Measurements from ENCODE around the gene AADACL4. TPM values are rescaled to one million over a fixed set of nuclear protein-coding genes. Genes with fewer than 3 reads are reported as not detected.
"Not testable (repeated sequence)": the region's sequence is repeated elsewhere in the genome, so short reads cannot be mapped to it uniquely, and the experiment has no call there.

The AADACL4 gene

DNA sequence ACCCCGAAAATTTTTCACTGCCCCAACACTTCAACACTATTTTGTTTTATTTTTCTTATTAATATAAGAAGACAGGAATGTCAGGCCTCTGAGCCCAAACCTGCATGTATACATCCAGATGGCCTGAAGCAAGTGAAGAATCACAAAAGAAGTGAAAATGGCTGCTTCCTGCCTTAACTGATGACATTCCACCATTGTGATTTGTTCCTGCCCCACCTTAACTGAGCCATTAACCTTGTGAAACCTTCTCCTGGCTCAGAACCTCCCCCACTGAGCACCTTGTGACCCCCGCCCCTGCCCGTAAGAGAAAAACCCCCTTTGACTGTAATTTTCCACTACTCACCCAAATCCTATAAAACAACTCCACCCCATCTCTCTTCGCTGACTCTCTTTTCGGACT lies 69.8 kb downstream of the AADACL4 start:
- not testable (repeated sequence) for H2AFZ ChIP-seq (ENCODE audit: low read depth, low read length); H3K23ac ChIP-seq (ENCODE audit: low read length in 2 of 2); H2BK15ac ChIP-seq (ENCODE audit: low read depth, poor library complexity, severe bottlenecking); H2AK5ac ChIP-seq (ENCODE audit: low read length, severe bottlenecking); H4K91ac ChIP-seq (ENCODE audit: low read length); H3K18ac ChIP-seq (ENCODE audit: low read depth in 1 of 2, low read length in 2 of 2); H3K4me3 ChIP-seq (ENCODE audit: insufficient read depth in 1 of 2, low read depth in 1 of 2, low read length in 2 of 2); DNase-seq; H2BK5ac ChIP-seq (ENCODE audit: low read depth, low read length, poor library complexity, severe bottlenecking); H3K4me2 ChIP-seq (ENCODE audit: low read length, poor library complexity, severe bottlenecking); H3K4ac ChIP-seq (ENCODE audit: low read depth in 1 of 2, low read length in 2 of 2); H3K9ac ChIP-seq (ENCODE audit: low read length); H2BK12ac ChIP-seq (ENCODE audit: low read length in 2 of 2); H3K36me3 ChIP-seq (ENCODE audit: control insufficient read depth in 1 of 2, insufficient read depth in 2 of 2, low read depth in 1 of 2, low read length in 2 of 2); H3K4me1 ChIP-seq (ENCODE audit: control insufficient read depth, insufficient read depth, low read depth, low read length); H4K8ac ChIP-seq (ENCODE audit: low read length); H3K27me3 ChIP-seq (ENCODE audit: control insufficient read depth in 1 of 2, insufficient read depth in 1 of 2, low read length in 2 of 2); H3K79me1 ChIP-seq (replicated peaks; ENCODE audit: low read length, poor library complexity, severe bottlenecking); H3K14ac ChIP-seq (ENCODE audit: low read length in 2 of 2); H3K27ac ChIP-seq (ENCODE audit: low read length, poor library complexity, severe bottlenecking); H2BK120ac ChIP-seq (ENCODE audit: low read depth, low read length); H3K9me3 ChIP-seq (ENCODE audit: control insufficient read depth, low read length)
- WGBS = 78% methylated on average over 4 of the region's 5 CpGs

- 52% methylated on average over 3 of the region's 3 CpGs for WGBS
- Histone ChIP-seq H3K4me2 (ENCODE audit: low read length, poor library complexity, severe bottlenecking) (no peak overlapping the region), H3K18ac (ENCODE audit: low read depth in 1 of 2, low read length in 2 of 2) (no peak overlapping the region), H2BK5ac (ENCODE audit: low read depth, low read length, poor library complexity, severe bottlenecking) (no peak overlapping the region), H3K4me1 (ENCODE audit: control insufficient read depth, insufficient read depth, low read depth, low read length) (no peaks in the 10 kb centered on the region), H2BK15ac (ENCODE audit: low read depth, poor library complexity, severe bottlenecking) (no peak overlapping the region), H3K9me3 (ENCODE audit: control insufficient read depth, low read length) (no peaks in the 10 kb centered on the region), H2BK120ac (ENCODE audit: low read depth, low read length) (no peak overlapping the region), H3K23ac (ENCODE audit: low read length in 2 of 2) (no peak overlapping the region), H3K4ac (ENCODE audit: low read depth in 1 of 2, low read length in 2 of 2) (no peak overlapping the region), H3K4me3 (ENCODE audit: insufficient read depth in 1 of 2, low read depth in 1 of 2, low read length in 2 of 2) (no peak overlapping the region), H3K27ac (ENCODE audit: low read length, poor library complexity, severe bottlenecking) (no peak overlapping the region), H3K79me1 (replicated peaks; ENCODE audit: low read length, poor library complexity, severe bottlenecking) (no peaks in the 10 kb centered on the region), H2AFZ (ENCODE audit: low read depth, low read length) (no peak overlapping the region), H3K27me3 (ENCODE audit: control insufficient read depth in 1 of 2, insufficient read depth in 1 of 2, low read length in 2 of 2) (no peaks in the 10 kb centered on the region), H3K36me3 (ENCODE audit: control insufficient read depth in 1 of 2, insufficient read depth in 2 of 2, low read depth in 1 of 2, low read length in 2 of 2) (no peaks in the 10 kb centered on the region), H4K8ac (ENCODE audit: low read length) (no peak overlapping the region), H3K14ac (ENCODE audit: low read length in 2 of 2) (no peak overlapping the region), H2AK5ac (ENCODE audit: low read length, severe bottlenecking) (no peak overlapping the region), H2BK12ac (ENCODE audit: low read length in 2 of 2) (no peak overlapping the region), H3K9ac (ENCODE audit: low read length) (no peak overlapping the region), H4K91ac (ENCODE audit: low read length) (no peak overlapping the region)
- DNase-seq = no peak
Measured at GRCh38 chr1:12714710-12715475, 71.0 kb downstream of the AADACL4 start.

GRCh38 chr1:12715896-12716437 lies 72.1 kb downstream of the AADACL4 start, which contains the start of gene AADACL3:
AADACL3 (plus strand) TSS chr1:12716110; CDS start chr1:12716177, 67 bp downstream.
- Histone ChIP-seq H3K9me3 (ENCODE audit: control insufficient read depth, low read length) (no peaks in the 10 kb centered on the region), H3K4me3 (ENCODE audit: insufficient read depth in 1 of 2, low read depth in 1 of 2, low read length in 2 of 2) (no peak within 1 kb of the TSS), H2BK120ac (ENCODE audit: low read depth, low read length) (no peak within 1 kb of the TSS), H3K14ac (ENCODE audit: low read length in 2 of 2) (no peak within 1 kb of the TSS), H4K8ac (ENCODE audit: low read length) (no peak within 1 kb of the TSS), H2AFZ (ENCODE audit: low read depth, low read length) (no peak within 1 kb of the TSS), H3K27me3 (ENCODE audit: control insufficient read depth in 1 of 2, insufficient read depth in 1 of 2, low read length in 2 of 2) (no peaks in the 10 kb centered on the region), H3K18ac (ENCODE audit: low read depth in 1 of 2, low read length in 2 of 2) (no peak within 1 kb of the TSS), H2BK5ac (ENCODE audit: low read depth, low read length, poor library complexity, severe bottlenecking) (no peak within 1 kb of the TSS), H3K79me1 (replicated peaks; ENCODE audit: low read length, poor library complexity, severe bottlenecking) (no peaks in the 10 kb centered on the region), H3K4me2 (ENCODE audit: low read length, poor library complexity, severe bottlenecking) (no peak within 1 kb of the TSS), H3K4me1 (ENCODE audit: control insufficient read depth, insufficient read depth, low read depth, low read length) (no peaks in the 10 kb centered on the region), H3K23ac (ENCODE audit: low read length in 2 of 2) (no peak within 1 kb of the TSS), H3K9ac (ENCODE audit: low read length) (no peak within 1 kb of the TSS), H2BK12ac (ENCODE audit: low read length in 2 of 2) (no peak within 1 kb of the TSS), H3K4ac (ENCODE audit: low read depth in 1 of 2, low read length in 2 of 2) (no peak within 1 kb of the TSS), H3K27ac (ENCODE audit: low read length, poor library complexity, severe bottlenecking) (no peak within 1 kb of the TSS), H2BK15ac (ENCODE audit: low read depth, poor library complexity, severe bottlenecking) (no peak within 1 kb of the TSS), H4K91ac (ENCODE audit: low read length) (no peak within 1 kb of the TSS), H3K36me3 (ENCODE audit: control insufficient read depth in 1 of 2, insufficient read depth in 2 of 2, low read depth in 1 of 2, low read length in 2 of 2) (no peaks in the 10 kb centered on the region), H2AK5ac (ENCODE audit: low read length, severe bottlenecking) (no peak within 1 kb of the TSS)
- no peak for DNase-seq
- WGBS = 76% methylated on average over 8 of the region's 8 CpGs

Small RNA genes within 50 kb of the gene (small RNA-seq; reads per million reads assigned to genes)
- gene AC244670.1 (ENCODE audit: low read depth) = not detected

Measured in mesenchymal stem cell (in vitro differentiated cells and primary cell).